GM19455 (cell line): ENCODE results near the gene PRDM5.
"Not testable (repeated sequence)": the region's sequence is repeated elsewhere in the genome, so short reads cannot be mapped to it uniquely, and the experiment has no call there.

Source experiments
- ATAC-seq: cut with Tn5 transposase; IDR thresholded peaks from one replicate; pipeline ENCODE4 v1.9.1; 2021; ENCODE audit not compliant: unreplicated experiment

Gene PRDM5

DNA sequence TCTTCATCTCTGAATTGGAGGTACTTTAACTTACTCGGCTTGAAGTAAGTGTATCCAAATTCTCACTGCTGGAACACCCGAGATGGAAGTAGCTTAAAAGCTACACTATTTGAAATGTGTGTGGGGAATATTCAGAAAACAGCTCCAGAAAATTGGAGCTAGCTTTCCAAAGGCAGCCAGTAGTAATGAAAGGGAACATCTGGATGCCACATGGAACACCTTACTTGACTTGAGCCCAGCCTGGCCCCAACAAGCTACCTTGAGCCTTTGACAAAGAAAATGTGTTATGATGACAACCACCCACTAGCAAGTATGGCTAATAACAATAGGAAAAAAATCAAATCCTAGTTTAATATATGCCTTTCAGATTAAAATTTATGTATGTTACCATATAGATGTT, 161.5 kb downstream of the PRDM5 start:
- no peak for ATAC-seq

DNA sequence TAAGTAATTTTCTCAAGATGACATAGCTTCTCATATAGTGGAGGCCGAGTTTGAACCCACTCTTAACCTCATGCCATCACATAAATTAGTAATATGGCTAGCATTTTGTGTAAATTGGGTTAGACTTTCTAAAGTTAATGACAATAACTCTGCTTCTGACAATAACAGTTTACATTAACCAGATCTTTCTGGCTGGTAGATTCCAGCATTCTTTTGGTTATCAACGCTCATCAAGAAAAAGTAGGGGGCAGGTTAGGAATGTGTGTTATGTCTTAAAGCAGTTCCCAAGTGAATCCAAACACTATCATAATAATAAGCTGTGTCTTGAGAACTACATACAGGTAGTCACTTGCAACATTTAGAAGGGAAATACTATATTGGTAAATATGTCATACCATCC, 162.5 kb downstream of the PRDM5 start:
- ATAC-seq: no peak

DNA sequence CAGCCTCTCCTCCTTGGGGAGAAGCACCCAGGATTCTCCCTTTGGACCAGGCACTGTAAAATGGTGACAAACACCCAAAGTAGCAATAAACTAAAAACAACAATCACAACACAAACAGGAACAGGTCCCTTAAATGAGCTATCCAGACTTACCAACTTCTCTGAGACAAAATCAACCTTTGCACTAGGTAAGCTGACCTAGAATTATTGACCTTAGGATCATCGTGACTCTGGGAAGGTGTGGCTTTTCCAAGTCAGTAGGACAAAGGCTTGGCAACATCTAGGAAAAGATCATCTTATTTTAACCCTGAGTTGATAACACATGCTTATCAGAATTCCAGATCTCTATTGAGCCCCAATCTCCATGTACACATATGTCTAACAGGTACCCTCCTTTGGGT, 166.7 kb downstream of the PRDM5 start:
- ATAC-seq: no peak

DNA sequence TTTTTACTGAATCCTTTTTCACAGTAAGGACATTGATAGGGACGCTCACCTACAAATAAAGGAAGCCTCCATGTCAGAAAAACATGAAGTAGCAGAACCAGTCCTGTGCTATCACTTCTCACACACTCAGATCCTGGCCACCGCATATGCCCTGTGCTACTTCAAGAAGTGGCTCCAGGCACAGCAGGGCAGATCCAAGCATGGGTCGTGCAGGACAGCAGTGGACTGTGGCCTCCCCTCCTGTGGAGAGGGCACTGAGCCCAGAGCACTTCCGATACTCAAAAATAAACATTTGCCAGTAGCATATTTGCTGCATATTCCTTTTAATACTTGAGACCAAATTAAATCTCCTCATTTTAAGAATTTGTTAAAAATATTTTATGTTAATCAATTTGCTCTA, 167.9 kb downstream of the PRDM5 start:
- no peak for ATAC-seq

DNA sequence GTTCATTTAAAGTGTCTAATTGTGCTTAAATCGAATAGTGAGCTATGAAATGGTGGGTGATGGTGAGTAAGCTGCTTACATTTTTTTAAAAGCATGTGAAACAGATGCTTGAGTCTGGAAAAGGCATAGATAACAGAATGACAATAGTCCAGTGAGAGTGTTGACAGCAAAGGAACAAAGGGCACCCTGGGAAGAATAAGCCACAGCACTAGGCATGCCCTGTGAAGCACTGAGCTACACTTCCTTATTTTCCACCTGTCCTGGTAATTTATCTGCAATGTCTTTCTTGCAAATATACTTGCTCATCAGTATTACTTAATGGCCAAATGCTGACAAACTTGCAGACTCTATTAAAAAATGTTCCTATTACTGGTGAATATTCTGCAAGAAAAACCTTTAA, 168.7 kb downstream of the PRDM5 start:
- no peak for ATAC-seq

DNA sequence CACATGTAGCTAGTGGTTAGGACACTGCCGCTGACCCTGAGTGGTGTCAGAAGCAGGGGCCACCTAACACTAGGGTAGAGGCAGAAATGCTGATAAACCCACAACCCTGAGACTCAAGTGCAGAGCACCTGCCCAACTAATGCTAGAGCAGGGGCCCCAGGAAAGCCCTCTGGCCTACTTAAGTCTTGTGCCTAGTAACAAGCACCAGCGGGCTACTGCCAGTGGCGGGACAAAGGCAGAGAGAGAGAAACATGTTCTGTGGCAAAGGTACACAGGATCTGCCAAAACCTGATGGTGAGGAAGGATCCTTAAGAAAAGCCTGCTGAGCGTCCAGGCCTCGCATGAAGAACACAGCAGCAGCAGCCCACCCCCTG, 172.4 kb downstream of the PRDM5 start:
- ATAC-seq: no peak

DNA sequence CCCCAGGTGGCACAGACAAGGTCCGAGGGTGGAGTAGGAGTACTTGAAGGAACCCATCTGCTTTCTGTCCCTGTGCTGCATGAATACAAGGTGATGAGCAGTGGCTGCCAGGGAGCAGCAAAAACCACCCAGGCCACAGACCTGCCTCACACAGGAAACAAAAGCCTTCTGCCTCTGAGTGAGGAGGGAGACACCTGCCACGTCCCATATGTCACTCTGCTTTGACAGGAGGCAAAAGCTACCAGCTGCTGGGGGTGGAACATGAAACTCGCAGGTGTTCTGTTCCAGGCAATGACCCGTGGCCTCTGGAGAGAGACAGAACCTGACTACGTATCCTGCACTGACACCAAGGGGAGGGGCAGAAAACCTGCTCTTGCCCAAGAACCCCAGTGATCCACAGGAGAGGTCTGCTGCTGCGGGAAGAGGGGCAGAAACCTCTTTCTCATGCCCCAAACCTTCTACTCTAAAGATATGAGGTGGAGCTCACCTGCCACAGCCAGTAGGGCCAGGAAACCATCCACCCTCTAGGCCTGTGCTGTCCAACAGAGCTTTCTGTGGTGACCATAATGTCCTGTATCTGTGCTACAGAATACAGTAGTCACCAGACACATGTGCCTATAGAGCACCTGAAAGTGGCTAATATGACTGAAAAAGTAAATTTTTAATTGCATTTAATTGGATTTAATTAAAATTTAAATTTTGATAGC, 172.9 kb downstream of the PRDM5 start:
- peak; percentile 98 for ATAC-seq

DNA sequence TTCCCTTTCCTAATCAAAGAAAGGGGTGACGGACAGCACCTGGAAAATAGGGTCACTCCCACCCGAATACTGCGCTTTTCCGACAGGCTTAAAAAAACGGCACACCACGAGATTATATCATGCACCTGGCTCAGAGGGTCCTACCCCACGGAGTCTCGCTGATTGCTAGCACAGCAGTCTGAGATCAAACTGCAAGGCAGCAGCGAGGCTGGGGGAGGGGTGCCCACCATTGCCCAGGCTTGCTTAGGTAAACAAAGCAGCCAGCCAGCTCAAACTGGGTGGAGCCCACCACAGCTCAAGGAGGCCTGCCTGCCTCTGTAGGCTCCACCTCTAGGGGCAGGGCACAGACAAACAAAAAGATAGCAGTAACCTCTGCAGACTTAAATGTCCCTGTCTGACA, 180.9 kb downstream of the PRDM5 start:
- not testable (repeated sequence) for ATAC-seq

DNA sequence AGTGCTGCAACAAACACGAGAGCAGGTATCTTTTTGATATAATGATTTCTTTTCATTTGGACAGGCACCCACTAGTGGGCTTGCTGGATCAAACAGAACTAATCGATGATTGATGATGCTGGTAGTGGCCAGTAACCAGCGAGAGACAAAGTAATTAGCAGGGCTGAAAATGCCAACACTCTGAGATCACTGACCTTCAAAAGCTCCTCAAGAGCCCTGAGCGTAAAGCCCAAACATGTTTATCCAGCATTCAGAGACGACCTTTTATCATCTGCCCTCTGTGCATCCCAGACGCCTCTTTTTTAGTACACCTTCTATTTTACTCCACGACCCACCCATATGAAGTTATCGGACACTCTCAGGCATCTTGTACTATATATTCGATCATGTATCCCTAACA, 186.2 kb downstream of the PRDM5 start:
- ATAC-seq: no peak

DNA sequence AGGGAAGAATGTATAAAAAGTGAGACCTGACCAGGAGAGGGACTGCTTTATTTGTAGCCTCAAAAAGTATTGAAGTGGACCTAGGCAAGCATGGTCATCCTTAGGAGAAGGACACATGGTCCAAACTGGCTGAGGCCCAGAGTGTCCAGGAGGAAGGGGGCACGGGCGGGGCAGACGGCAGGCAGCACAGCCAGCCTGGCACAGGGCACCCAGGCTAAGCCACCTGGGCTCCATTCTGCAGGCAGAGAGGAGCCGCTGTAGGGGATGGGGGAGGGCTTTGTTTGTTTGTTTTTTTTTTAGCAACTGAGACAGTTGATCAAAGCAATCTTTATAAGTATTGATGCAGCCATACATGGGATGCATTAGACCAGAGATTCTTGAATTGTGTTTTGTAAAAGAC, 188.6 kb downstream of the PRDM5 start:
- ATAC-seq: no peak

DNA sequence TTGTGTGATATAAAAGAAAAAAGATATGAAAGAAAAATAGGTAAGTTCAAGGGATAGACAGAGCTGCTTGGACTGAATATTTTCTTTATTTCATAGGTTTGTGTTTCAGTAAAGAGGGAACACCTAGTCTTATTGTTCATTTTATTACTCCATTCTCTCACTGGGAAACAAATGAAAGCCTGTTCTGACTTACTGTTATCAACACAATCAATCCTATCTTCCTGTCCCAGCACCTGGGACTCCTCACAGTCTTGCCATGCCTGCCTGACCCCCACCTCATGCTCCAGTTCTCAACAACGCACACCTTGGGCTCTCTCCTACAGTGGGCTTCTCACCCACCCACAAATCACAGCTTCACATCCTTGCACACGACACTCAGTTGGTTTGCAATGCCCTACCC, 189.5 kb downstream of the PRDM5 start:
- ATAC-seq: no peak

DNA sequence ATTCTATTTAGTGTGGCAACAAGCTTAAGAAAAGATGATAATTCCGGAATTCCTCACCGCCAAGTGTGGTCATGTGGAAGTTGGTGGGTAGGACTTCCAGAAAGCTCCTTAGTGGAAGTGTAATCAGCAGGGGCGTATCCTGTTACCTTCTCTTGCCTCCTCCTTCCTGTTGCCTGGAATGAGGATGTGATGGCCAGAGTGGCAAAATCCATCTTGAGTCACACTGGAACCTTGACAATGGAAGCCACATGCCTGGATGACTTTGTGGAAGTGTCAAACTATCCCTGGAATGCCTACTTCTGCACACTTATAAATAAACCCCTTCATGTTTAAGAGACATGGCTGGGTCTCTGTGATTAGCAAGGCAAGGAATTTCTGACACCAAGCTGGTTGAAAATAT, 191.0 kb downstream of the PRDM5 start:
- no peak for ATAC-seq

DNA sequence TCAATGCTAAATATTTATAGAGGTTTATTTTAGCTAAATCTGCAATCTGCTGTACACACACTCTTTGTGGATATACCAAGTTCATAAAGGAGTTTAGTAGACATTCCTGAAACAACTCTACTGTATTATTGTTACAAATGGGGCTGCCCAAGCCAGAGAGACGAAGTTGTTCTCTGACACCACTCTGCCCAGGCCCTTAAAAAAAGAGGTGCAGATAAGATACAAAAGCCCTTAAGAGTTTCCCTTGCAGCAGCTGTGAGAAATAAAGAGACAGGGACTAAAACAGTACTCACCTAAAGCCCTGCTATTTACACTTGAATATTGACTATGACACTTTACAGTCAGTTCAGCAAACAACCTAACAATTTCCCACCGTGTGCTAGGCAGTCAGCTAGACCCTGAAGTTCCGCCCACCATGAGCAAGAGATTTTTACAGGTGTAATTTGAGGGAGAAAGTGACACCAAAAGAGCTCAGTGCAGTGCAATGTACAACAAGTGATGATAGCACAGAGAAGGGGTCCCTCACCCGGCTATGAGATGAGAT, 191.7 kb downstream of the PRDM5 start:
- ATAC-seq: no peak

DNA sequence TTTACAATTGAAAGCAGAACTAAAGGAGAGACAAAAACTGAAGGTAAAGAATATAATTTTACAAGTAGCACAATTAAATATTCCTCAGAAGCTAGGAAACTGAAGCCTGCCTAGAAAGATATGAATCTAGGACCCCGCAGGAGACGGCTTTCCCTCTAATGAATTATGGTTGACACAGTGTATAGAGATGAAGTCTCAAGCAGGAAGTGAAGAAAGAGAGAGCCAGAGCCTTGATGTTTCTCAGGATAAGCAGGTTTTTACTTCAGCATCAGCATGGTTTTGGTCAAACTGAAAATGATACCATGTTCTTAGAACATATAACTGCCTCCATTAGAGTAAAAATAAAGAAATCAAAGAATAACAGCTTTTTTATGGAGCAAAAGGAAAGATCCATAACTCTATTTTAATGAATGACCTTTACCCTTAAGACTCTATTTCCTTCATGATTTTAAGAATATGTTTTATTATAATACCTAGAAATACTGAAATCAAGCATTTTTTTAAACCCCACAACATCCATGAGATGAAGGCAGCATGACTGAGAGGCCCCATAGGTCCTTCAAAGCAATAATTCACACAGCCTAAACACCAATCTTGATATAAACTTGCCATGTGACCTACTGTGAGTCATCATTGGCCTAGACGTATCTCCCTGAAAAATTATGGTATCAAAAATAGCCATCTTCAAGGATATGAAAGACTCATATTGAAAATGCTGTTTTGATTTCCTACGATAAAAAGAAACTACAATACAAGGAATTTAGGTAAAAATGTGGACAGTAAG, 193.4 kb downstream of the PRDM5 start:
- no peak for ATAC-seq

DNA sequence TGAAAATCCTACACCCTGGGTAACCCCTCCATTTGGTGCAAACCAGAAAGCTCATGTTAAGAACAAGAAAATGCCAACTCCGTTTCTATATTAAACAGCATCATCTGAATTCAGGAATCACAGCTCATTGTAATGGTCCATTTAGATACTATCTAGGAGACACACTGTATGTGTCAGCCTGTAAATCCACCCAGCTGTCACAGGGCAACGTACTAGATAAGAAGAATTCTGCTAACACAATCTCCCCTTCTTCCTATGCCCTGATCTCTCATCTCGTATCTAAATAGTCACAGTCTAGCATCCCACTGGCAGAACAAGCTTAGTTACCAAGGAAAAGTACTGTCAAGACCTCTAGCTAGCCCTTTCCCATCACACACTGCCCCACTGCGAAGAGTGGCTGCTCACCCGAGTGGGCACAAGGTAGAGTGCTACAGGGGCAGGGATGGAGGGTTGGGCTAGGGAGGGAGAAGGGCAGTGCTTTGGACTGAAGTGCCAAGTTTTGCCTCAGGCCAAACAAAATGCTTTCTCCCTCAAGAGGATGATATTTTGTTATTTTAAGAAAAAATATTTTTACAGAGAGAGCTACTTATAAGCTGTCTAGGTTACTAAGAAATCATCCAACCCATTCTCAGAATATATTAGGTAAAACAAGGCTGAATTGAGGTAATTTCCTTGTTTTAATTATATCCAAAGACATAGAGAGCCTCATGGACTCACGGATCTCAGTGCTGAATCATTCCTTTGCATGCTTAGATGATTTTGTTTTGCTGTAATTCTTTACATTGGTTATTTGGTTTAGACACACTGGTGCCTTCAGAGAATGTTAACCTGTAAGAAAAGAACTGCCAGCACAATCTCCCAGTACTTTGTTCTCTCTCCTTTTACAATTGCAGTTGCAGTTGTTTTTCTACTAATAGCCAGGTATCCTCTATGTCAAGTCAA, 196.6 kb downstream of the PRDM5 start:
- ATAC-seq: no peak

DNA sequence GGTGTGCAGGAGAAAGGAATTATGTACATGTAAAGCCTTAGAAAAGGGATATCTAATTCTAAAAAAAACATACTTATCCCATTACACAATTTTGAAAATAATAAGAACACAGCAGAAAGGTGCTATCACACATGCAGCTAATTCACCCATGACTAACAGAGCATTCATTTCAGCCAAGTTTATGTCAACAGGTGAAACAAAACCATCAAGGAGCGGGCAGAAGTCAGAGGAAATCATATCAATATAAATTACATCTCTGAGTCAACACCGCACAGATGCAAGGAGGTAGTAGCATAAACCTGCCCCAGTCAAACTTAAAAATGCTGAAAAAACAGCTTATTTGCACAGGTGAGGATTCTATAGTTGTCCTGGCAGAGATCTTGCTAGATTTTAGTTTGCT, 197.9 kb downstream of the PRDM5 start:
- ATAC-seq: no peak

DNA sequence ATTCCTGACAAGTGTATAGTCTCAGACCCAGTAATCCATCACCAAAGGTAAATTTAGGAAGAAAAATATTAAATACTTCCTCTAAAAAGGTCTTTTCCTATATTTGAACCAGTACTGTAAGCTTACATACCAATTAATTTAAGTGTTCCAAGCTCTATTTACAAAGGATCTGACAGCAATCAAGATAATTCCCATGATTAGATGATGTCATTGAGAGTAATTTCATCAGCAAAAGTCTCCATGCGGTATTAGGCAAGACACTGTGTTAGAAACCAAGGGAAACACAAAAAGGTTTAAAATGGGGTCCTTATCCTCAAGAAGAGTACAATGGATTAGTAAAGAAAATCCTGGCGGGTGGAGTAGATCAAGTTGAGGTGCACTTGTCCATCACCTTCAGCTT, 198.5 kb downstream of the PRDM5 start:
- no peak for ATAC-seq

DNA sequence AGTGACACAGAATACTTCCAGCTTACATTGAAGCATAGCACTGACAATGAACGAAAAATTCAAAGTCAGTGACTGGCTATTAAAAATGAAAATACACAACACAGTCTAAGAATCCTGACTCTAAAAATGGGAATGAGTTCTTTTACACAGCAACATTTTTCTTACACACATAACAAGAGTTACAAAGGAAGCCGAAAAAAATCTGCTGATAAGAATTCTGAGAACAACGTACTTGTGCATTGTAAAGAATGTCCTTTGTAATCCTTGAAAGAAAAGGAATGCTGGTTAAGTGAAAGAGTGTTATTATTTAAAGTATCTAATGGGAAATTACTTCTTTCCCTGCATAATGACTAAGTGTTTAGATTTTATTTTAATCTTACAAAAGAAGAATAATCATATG, 199.4 kb downstream of the PRDM5 start:
- no peak for ATAC-seq

DNA sequence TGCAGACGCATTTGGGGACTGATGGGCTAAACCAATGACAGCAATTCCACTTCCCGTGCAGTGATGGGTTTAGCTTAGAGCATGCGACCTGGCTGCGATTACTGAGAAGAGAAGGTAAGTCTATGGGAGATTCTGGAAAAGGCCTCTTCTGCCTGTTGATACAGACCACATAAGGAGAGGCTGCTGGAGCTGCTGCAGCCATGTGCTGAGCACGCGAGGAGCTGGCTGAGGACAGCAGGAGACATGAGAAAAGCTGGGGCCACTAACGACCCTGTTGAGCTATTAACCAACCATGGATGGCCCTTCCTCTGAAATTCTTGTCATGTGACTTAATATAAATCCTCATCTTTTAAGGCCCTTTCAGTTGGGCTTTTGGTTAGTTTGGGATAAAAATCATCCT, 199.9 kb downstream of the PRDM5 start:
- ATAC-seq: no peak

DNA sequence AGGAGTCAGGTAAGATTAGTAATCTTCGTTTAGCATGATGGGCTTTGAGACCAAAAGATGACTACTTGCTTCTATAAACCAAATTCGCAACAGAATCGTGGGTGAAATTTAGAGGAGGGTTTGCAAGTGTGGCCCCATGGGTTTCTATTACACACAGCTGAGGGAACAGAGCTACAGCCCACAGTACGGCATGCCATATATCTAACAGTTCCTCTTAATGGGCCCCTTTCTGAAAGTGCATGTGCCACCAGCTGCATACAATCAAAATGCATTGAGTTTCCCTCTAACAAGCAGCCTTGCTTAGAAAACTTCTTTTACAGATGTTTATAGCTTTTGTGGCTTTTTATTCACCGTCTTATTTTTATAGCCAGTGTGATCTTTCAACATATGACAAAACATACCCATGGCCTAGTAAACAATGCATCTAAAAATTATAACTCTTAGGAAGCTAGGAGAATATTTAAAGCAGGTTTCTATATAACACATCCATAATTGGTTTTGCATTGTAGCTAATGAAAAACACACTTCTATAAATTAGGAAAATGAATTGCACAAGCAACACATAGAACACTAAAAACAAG, 202.1 kb downstream of the PRDM5 start:
- ATAC-seq: no peak

DNA sequence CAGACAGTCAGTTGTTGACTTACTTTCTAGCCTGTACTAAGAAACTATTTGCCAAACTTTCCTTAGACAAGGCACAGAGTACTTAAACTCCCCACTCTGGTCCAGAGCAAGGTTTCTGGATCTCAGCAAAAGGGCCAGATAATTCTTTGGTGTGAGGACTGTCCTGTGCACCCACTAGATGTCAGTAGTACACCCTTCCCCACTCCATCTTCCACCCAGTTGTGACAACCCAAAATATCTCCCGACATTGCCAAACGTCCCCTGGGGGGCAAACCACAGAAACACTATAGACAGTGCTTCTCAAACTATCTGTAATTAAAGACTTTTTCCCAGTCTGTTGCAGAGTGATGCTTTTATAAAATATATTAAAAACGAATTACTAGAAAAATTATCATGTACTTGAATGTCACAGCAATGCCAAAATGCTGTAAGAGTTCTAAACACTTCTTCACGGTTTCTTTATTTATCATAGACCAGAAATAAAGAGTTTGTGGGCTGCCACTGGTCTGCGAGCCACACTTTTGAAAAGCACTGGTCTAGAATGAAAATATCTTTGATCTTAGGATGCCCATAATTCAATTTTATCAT, 203.5 kb downstream of the PRDM5 start:
- peak; percentile 66 for ATAC-seq
